NOMO-1 treated with dmso at 0.1 percent for 144 hours (cell line): ENCODE results near the gene LGALS4.
"Not testable (repeated sequence)": the region's sequence is repeated elsewhere in the genome, so short reads cannot be mapped to it uniquely, and the experiment has no call there.

Source experiments
- DNase-seq: peaks from one replicate; lab custom pipeline; 2025; ENCODE audit not compliant: unreplicated experiment; lab: John Stamatoyannopoulos, UW

The LGALS4 gene

GRCh38 chr19:38842439-38843174 lies 29.9 kb upstream of the LGALS4 start:
- no peak for DNase-seq

GRCh38 chr19:38841787-38842438 lies 29.2 kb upstream of the LGALS4 start:
- DNase-seq: no peak

GRCh38 chr19:38841180-38841766 lies 28.5 kb upstream of the LGALS4 start:
- DNase-seq: no peak

- DNase-seq: no peak
These were observed 27.8 kb upstream of the LGALS4 start for GRCh38 chr19:38840583-38840968.

GRCh38 chr19:38839816-38840582 lies 27.3 kb upstream of the LGALS4 start:
- no peak for DNase-seq

- no peak for DNase-seq
These were observed 26.4 kb upstream of the LGALS4 start for GRCh38 chr19:38838986-38839761.

GRCh38 chr19:38838208-38838985 lies 25.7 kb upstream of the LGALS4 start:
- no peak for DNase-seq

- no peak for DNase-seq
These were observed 24.9 kb upstream of the LGALS4 start for GRCh38 chr19:38837656-38838121.

- DNase-seq: no peak
These were observed 24.4 kb upstream of the LGALS4 start for GRCh38 chr19:38836983-38837626.

GRCh38 chr19:38836159-38836982 lies 23.6 kb upstream of the LGALS4 start:
- DNase-seq: no peak

- DNase-seq: no peak
These were observed 21.8 kb upstream of the LGALS4 start for GRCh38 chr19:38834590-38834989.

- no peak for DNase-seq
These were observed 21.4 kb upstream of the LGALS4 start for GRCh38 chr19:38834104-38834490.

GRCh38 chr19:38833092-38833425 lies 20.3 kb upstream of the LGALS4 start:
- DNase-seq: no peak

GRCh38 chr19:38831142-38831605 lies 18.4 kb upstream of the LGALS4 start:
- DNase-seq: no peak

- no peak for DNase-seq
These were observed 17.4 kb upstream of the LGALS4 start for GRCh38 chr19:38830039-38830733.

- not testable (repeated sequence) for DNase-seq
These were observed 16.5 kb upstream of the LGALS4 start for GRCh38 chr19:38829203-38829602.

- DNase-seq: no peak
These were observed 14.3 kb upstream of the LGALS4 start for GRCh38 chr19:38826856-38827551.
